Measurements from ENCODE around the gene SYTL5. TPM values are rescaled to one million over a fixed set of nuclear protein-coding genes. Genes with fewer than 3 reads are reported as not detected.

The SYTL5 gene
- total RNA-seq, 1 donor from 2014 or later = 8.4 TPM

DNA sequence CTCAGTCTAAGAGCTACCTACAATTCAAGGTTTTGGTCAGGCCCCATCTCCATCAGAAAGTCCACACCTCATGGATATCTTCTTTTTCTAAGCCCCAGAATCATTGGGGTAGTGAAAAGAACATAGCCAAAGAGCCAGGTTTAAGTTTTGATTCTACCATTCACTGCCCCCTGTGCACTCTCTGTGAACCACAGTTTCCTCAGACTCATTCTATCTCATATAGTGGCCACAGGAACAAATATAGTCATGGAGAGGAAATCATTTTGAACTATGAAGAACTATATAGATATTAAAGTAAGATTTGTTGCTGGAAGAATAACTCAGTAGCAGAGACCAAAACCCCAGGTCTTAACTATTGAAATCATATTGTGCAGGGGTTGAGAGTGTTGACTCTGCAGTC is 3.3 kb downstream of the SYTL5 start:
- Mint-ChIP-seq H3K36me3 (ENCODE audit: low read depth, unreplicated experiment) (no peaks in the 10 kb centered on the region), H3K4me3 (ENCODE audit: unreplicated experiment) (no peak overlapping the region), H3K27ac (ENCODE audit: unreplicated experiment) (no peak overlapping the region), H3K9me3 (ENCODE audit: unreplicated experiment) (no peaks in the 10 kb centered on the region), H3K27me3 (ENCODE audit: low read depth, unreplicated experiment) (no peaks in the 10 kb centered on the region), H3K4me1 (ENCODE audit: low read depth, unreplicated experiment) (peaks cover 7% of the 10 kb centered on the region)
- Histone ChIP-seq H3K36me3 (ENCODE audit: insufficient read depth, low read length) (no peaks in the 10 kb centered on the region), H3K4me2 (ENCODE audit: low read length) (no peak overlapping the region), H4K20me1 (ENCODE audit: insufficient read depth, low read length) (no peaks in the 10 kb centered on the region), H2AFZ (ENCODE audit: low read depth, low read length) (no peak overlapping the region), H3K9ac (ENCODE audit: low read length) (no peak overlapping the region), H3K4me3 (ENCODE audit: insufficient read depth, low read depth, low read length) (no peak overlapping the region), H3K79me2 (ENCODE audit: insufficient read depth, low read length) (no peaks in the 10 kb centered on the region), H3K27ac (ENCODE audit: low read depth, low read length) (no peak overlapping the region), H3K27me3 (ENCODE audit: insufficient read depth, low read length) (no peaks in the 10 kb centered on the region), H3K4me1 (ENCODE audit: insufficient read depth, low read length) (no peaks in the 10 kb centered on the region), H3K9me3 (ENCODE audit: insufficient read depth, low read depth, low read length) (no peaks in the 10 kb centered on the region)
- FAIRE-seq = no peak
- no peak for DNase-seq (ENCODE audit: low read depth)
- TF ChIP-seq, protein P1, sequence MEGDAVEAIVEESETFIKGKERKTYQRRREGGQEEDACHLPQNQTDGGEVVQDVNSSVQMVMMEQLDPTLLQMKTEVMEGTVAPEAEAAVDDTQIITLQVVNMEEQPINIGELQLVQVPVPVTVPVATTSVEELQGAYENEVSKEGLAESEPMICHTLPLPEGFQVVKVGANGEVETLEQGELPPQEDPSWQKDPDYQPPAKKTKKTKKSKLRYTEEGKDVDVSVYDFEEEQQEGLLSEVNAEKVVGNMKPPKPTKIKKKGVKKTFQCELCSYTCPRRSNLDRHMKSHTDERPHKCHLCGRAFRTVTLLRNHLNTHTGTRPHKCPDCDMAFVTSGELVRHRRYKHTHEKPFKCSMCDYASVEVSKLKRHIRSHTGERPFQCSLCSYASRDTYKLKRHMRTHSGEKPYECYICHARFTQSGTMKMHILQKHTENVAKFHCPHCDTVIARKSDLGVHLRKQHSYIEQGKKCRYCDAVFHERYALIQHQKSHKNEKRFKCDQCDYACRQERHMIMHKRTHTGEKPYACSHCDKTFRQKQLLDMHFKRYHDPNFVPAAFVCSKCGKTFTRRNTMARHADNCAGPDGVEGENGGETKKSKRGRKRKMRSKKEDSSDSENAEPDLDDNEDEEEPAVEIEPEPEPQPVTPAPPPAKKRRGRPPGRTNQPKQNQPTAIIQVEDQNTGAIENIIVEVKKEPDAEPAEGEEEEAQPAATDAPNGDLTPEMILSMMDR (IDR thresholded peaks at IDR 0.05; ENCODE audit: insufficient read depth, low read depth, low read length) = no peak
- TF ChIP-seq EZH2 (IDR thresholded peaks at IDR 0.05; ENCODE audit: insufficient read depth, low read length) = no peak

DNA sequence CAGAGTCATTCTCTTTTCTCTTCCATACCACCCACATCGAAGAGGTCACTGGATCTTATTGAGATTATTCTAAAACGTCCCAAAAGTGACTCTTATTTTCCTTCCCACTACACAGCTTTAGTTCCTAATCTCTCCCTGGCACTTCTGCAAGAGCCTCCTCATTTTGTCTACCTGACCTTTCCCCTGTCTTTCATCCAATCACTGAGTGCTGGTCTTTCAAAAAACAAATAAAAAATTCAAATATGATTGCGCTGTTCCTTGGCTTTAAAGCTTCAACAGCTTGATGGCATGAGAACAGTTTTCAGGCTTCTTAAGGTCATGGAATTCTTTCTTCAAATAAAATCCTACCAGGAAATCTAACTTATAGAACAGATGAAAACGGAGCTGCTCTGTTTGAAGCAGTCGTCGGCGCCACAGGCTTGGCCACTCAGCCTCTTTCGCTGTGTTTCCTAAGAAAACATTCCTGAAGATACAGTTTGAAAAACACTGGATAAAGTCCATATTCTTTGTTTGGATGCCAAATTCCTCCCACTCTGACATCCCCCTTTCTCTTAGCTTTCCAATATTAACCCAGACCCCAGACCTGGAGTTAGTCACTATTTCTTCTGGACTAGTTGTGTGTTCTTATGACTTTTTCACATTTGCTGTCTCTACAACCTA is 12.5 kb downstream of the SYTL5 start:
- peak; percentile 17 for DNase-seq (ENCODE audit: low read depth)
- FAIRE-seq = peak; percentile 39
- TF ChIP-seq EZH2 (IDR thresholded peaks at IDR 0.05; ENCODE audit: insufficient read depth, low read length) = no peak
- TF ChIP-seq, protein P1 (IDR thresholded peaks at IDR 0.05; ENCODE audit: insufficient read depth, low read depth, low read length) = no peak
- Histone ChIP-seq H3K36me3 (ENCODE audit: insufficient read depth, low read length) (no peaks in the 10 kb centered on the region), H3K9me3 (ENCODE audit: insufficient read depth, low read depth, low read length) (no peaks in the 10 kb centered on the region), H3K27ac (ENCODE audit: low read depth, low read length) (peak overlapping the region; percentile 33), H4K20me1 (ENCODE audit: insufficient read depth, low read length) (no peaks in the 10 kb centered on the region), H3K4me2 (ENCODE audit: low read length) (peak overlapping the region; percentile 70), H3K9ac (ENCODE audit: low read length) (peak overlapping the region; percentile 59), H2AFZ (ENCODE audit: low read depth, low read length) (no peak overlapping the region), H3K4me3 (ENCODE audit: insufficient read depth, low read depth, low read length) (peak overlapping the region; percentile 10), H3K27me3 (ENCODE audit: insufficient read depth, low read length) (no peaks in the 10 kb centered on the region), H3K79me2 (ENCODE audit: insufficient read depth, low read length) (no peaks in the 10 kb centered on the region), H3K4me1 (ENCODE audit: insufficient read depth, low read length) (no peaks in the 10 kb centered on the region)
- H3K4me3 Mint-ChIP-seq (ENCODE audit: unreplicated experiment) = no peak overlapping the region
- no peaks in the 10 kb centered on the region for H3K4me1 Mint-ChIP-seq (ENCODE audit: low read depth, unreplicated experiment)
- H3K27me3 Mint-ChIP-seq (ENCODE audit: low read depth, unreplicated experiment) = no peaks in the 10 kb centered on the region
- H3K27ac Mint-ChIP-seq (ENCODE audit: unreplicated experiment) = no peak overlapping the region
- H3K36me3 Mint-ChIP-seq (ENCODE audit: low read depth, unreplicated experiment) = no peaks in the 10 kb centered on the region
- H3K9me3 Mint-ChIP-seq (ENCODE audit: unreplicated experiment) = peaks cover 2% of the 10 kb centered on the region

DNA sequence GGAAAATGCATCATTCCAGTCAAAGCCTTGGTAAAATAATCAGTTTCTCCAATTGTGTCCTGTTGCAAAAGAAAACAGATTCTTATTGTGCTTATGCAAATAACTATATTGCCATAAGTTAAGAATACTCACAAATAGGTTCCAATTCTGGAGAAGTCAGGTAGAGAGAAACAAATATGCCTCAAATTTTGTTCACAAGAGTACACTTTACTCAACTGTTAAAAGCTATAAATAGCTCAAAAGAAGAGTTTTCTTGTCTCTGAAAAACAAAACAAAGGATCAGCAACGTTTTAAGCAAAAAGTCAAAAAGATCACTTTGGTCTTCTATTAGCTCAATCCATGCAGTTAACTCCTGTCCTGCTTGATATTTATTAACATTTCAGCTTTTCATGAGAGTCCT is 21.9 kb downstream of the SYTL5 start:
- Mint-ChIP-seq H3K4me1 (ENCODE audit: low read depth, unreplicated experiment) (no peaks in the 10 kb centered on the region), H3K4me3 (ENCODE audit: unreplicated experiment) (no peak overlapping the region), H3K9me3 (ENCODE audit: unreplicated experiment) (peaks cover 2% of the 10 kb centered on the region), H3K36me3 (ENCODE audit: low read depth, unreplicated experiment) (peaks cover 2% of the 10 kb centered on the region), H3K27ac (ENCODE audit: unreplicated experiment) (no peak overlapping the region), H3K27me3 (ENCODE audit: low read depth, unreplicated experiment) (no peaks in the 10 kb centered on the region)
- no peak overlapping the region for H2AFZ ChIP-seq (ENCODE audit: low read depth, low read length)
- DNase-seq (ENCODE audit: low read depth) (no peak), FAIRE-seq (no peak)
- H3K4me3 ChIP-seq (ENCODE audit: insufficient read depth, low read depth, low read length) = no peak overlapping the region
- H3K4me2 ChIP-seq (ENCODE audit: low read length) = no peak overlapping the region
- H4K20me1 ChIP-seq (ENCODE audit: insufficient read depth, low read length) = no peaks in the 10 kb centered on the region
- H3K9me3 ChIP-seq (ENCODE audit: insufficient read depth, low read depth, low read length) = no peaks in the 10 kb centered on the region
- H3K36me3 ChIP-seq (ENCODE audit: insufficient read depth, low read length) = no peaks in the 10 kb centered on the region
- no peaks in the 10 kb centered on the region for H3K27me3 ChIP-seq (ENCODE audit: insufficient read depth, low read length)
- no peak overlapping the region for H3K9ac ChIP-seq (ENCODE audit: low read length)
- TF ChIP-seq, protein P1 (IDR thresholded peaks at IDR 0.05; ENCODE audit: insufficient read depth, low read depth, low read length) = no peak
- no peak for TF ChIP-seq EZH2 (IDR thresholded peaks at IDR 0.05; ENCODE audit: insufficient read depth, low read length)
- H3K79me2 ChIP-seq (ENCODE audit: insufficient read depth, low read length) = no peaks in the 10 kb centered on the region
- no peak overlapping the region for H3K27ac ChIP-seq (ENCODE audit: low read depth, low read length)
- no peaks in the 10 kb centered on the region for H3K4me1 ChIP-seq (ENCODE audit: insufficient read depth, low read length)
